GM12878 (cell line): ENCODE results near the gene SULT1A1. TPM values are rescaled to one million over a fixed set of nuclear protein-coding genes. Genes with fewer than 3 reads are reported as not detected.

ENCODE experiments used
- ATAC-seq: fragments of 200-7000 bp; cut with Tn5 transposase; 3 replicates; pipeline ENCODE4 v1.9.1; 2020; ENCODE audit warnings: mild to moderate bottlenecking, moderate library complexity
- BruUV-seq: library from RNA; stranded (reverse); fragments of 400-500 nt; replicated peaks from 2 replicates; lab custom pipeline; 2021; lab: Mats Ljungman, UMichigan
- CTCF ChIA-PET: fragments of 300-600 bp; sonication (Branson Sonifier 250); formaldehyde crosslinking; extraction: SDS; loops from one replicate; lab custom pipeline; 2021; ENCODE audit warnings: inconsistent platforms; lab: Yijun Ruan, JAX
- POLR2A ChIA-PET: fragments of 350-600 bp; formaldehyde crosslinking; extraction: SDS; loops from one replicate; lab custom pipeline; 2021; ENCODE audit warnings: inconsistent platforms; lab: Charles Lee
- RAD21 ChIA-PET: fragments of 300-600 bp; sonication (Branson Sonifier 250); formaldehyde crosslinking; loops from one replicate; lab custom pipeline; 2023; ENCODE audit warnings: antibody characterized with exemption; ENCODE audit not compliant: unreplicated experiment; lab: Charles Lee
- SMC1A ChIA-PET: fragments of 300-600 bp; sonication (Branson Sonifier 250); formaldehyde crosslinking; loops from one replicate; lab custom pipeline; 2023; ENCODE audit not compliant: unreplicated experiment, uncharacterized antibody; lab: Charles Lee
- DNase-seq: peaks from one replicate; pipeline ENCODE4 v3.0.0-alpha.2; 2011; ENCODE audit warnings: low read depth, low spot score
- FAIRE-seq: peaks from 3 replicates; lab custom pipeline; 2011; peaks lifted over from hg19 to GRCh38; lab: Jason Lieb, UNC
- H2AFZ ChIP-seq: 2 replicates; pipeline ENCODE4 v1.6.0; 2011; ENCODE audit warnings: low read depth, low read length, control low read depth; ENCODE audit not compliant: control insufficient read depth
- H3K27ac ChIP-seq: 2 replicates; pipeline ENCODE4 v1.5.1; 2011; ENCODE audit warnings: control low read depth; ENCODE audit not compliant: control insufficient read depth, insufficient read depth
- H3K27me3 ChIP-seq, 2 experiments: replicated peaks in 1 of 2; 2 replicates each; pipeline versions ENCODE4 v1.6.0 to v1.6.1; 2011; ENCODE audit warnings: low read length in 1 of 2; ENCODE audit not compliant: control insufficient read depth in 2 of 2, insufficient read depth in 2 of 2
- H3K36me3 ChIP-seq, 2 experiments: 2 replicates each; pipeline ENCODE4 v1.5.1; 2011; ENCODE audit warnings: low read length in 1 of 2; ENCODE audit not compliant: control insufficient read depth in 2 of 2, insufficient read depth in 2 of 2
- H3K4me1 ChIP-seq: 2 replicates; pipeline ENCODE4 v1.6.1; 2011; ENCODE audit warnings: mild to moderate bottlenecking, low read length, moderate library complexity, mixed read lengths; ENCODE audit not compliant: control insufficient read depth, insufficient read depth
- H3K4me2 ChIP-seq: 2 replicates; pipeline ENCODE4 v1.6.0; 2011; ENCODE audit warnings: control low read depth; ENCODE audit not compliant: control insufficient read depth, insufficient read depth
- H3K4me3 ChIP-seq: fragments of 200-600 bp; sonication (generic); 2 replicates; pipeline ENCODE4 v1.5.1; 2016
- H3K79me2 ChIP-seq: 2 replicates; pipeline ENCODE4 v1.6.0; 2011; ENCODE audit warnings: low read length; ENCODE audit not compliant: control insufficient read depth, insufficient read depth
- H3K9ac ChIP-seq: 2 replicates; pipeline ENCODE4 v1.8.0; 2011; ENCODE audit warnings: low read length, control low read depth, mixed read lengths; ENCODE audit not compliant: control insufficient read depth, insufficient read depth
- H3K9me3 ChIP-seq: replicated peaks from 3 replicates; pipeline ENCODE4 v1.5.1; 2011; ENCODE audit warnings: mild to moderate bottlenecking, low read length; ENCODE audit not compliant: control insufficient read depth, insufficient read depth
- H4K20me1 ChIP-seq: 2 replicates; pipeline ENCODE4 v1.6.0; 2011; ENCODE audit not compliant: control insufficient read depth, insufficient read depth
- BHLHE40 ChIP-seq, 2 experiments: fragments of 450-650 bp in 1 of 2; IDR thresholded peaks; 2 replicates each; pipeline ENCODE4 v1.6.1; 2011 to 2017; ENCODE audit warnings: low read depth in 2 of 2, borderline replicate concordance in 1 of 2, improper control_type of control experiment in 1 of 2, low read length in 1 of 2, mild to moderate bottlenecking in 1 of 2
- CHD2 ChIP-seq: IDR thresholded peaks from 2 replicates; pipeline ENCODE4 v1.6.1; 2011; ENCODE audit warnings: low read depth, low read length, improper control_type of control experiment, borderline replicate concordance
- DPF2 ChIP-seq: fragments of 450-650 bp; IDR thresholded peaks from 2 replicates; pipeline ENCODE4 v1.6.1; 2017; ENCODE audit warnings: mild to moderate bottlenecking
- ELK1 ChIP-seq: IDR thresholded peaks from 2 replicates; pipeline ENCODE4 v1.6.1; 2012; ENCODE audit warnings: low read depth, low read length, improper control_type of control experiment
- MXI1 ChIP-seq: fragments of 150-350 bp; IDR thresholded peaks from 2 replicates; pipeline ENCODE4 v1.6.1; 2011; ENCODE audit warnings: low read depth, mild to moderate bottlenecking, inconsistent platforms, low read length, improper control_type of control experiment
- NR2C2 ChIP-seq: IDR thresholded peaks from 2 replicates; pipeline ENCODE4 v1.6.1; 2011; ENCODE audit warnings: borderline replicate concordance, low read depth; ENCODE audit not compliant: control insufficient read depth, insufficient read length
- SMAD5 ChIP-seq: IDR thresholded peaks from 2 replicates; pipeline ENCODE4 v1.6.1; 2016; ENCODE audit warnings: antibody characterized with exemption, low read depth
- ZBTB4 ChIP-seq: fragments of 450-650 bp; formaldehyde crosslinking; IDR thresholded peaks from 2 replicates; pipeline ENCODE4 v1.4.0; 2022; ENCODE audit warnings: mild to moderate bottlenecking, moderate library complexity
- WGBS: methylation state at CpG from one replicate; pipeline ENCODE4 v1.1.6; 2016; ENCODE audit warnings: low lambda C conversion rate; ENCODE audit not compliant: insufficient replicate concordance, insufficient coverage; ENCODE audit errors: missing lambda C conversion rate; 5-methylcytosine and 5-hydroxymethylcytosine counted together
- in situ Hi-C: fragments of 300-500 bp; cut with MboI; formaldehyde crosslinking; loops from 9 replicates; pipeline ENCODE4 v1.14.3; 2018; ENCODE audit warnings: mixed read lengths
- intact Hi-C: fragments of 100-400 bp; cut with micrococcal nuclease; formaldehyde crosslinking; loops from one replicate; pipeline ENCODE4 v1.14.2; 2022; ENCODE audit not compliant: unreplicated experiment
- polyA plus RNA-seq, 11 experiments: library from polyadenylated mRNA; depleted of rRNA in 4 of 11; unstranded in 6 of 11; stranded (reverse) in 5 of 11; fragments of >200 nt; fragmentation: Nextera tagmentation in 4 of 11; fragmentation: Illumina TruSeq in 1 of 11; extraction: Ambion mirVana in 4 of 11; extraction: Trizol in 1 of 11; gene quantifications; 1 replicate in 1 of 11; 2 replicates in 10 of 11; pipeline versions ENCODE4 v1.2.1 to v1.2.3, GENCODE V29; 2011 to 2016; ENCODE audit warnings: inconsistent platforms in 2 of 11, missing spikeins in 2 of 11, low read depth in 1 of 11
- total RNA-seq, 4 experiments: library from RNA; depleted of rRNA in 3 of 4; stranded (reverse); fragments of >200 nt in 3 of 4; fragmentation: Illumina TruSeq in 1 of 4; extraction: Trizol in 1 of 4; gene quantifications; 2 replicates each; pipeline versions ENCODE4 v1.2.1 to v1.2.3, GENCODE V29; 2013 to 2021
- TF ChIP-seq, protein P1 (sequence below): fragments of 450-650 bp; IDR thresholded peaks from 2 replicates; pipeline ENCODE4 v1.6.1; 2018; ENCODE audit warnings: borderline replicate concordance, mild to moderate bottlenecking; ENCODE audit not compliant: partially characterized antibody
- TF ChIP-seq, protein P2 (sequence below): IDR thresholded peaks from 2 replicates; pipeline ENCODE4 v1.6.1; 2011; ENCODE audit warnings: mild to moderate bottlenecking, low read depth, low read length, moderate library complexity; ENCODE audit not compliant: insufficient replicate concordance

Gene SULT1A1
- total and polyA plus RNA-seq, 10 of the 15 experiments (the other 5 are each of a cell fraction or from before 2014, with no cell fraction given) = 0.03 to 1.5 (median 0.76) TPM; not detected in 1

DNA sequence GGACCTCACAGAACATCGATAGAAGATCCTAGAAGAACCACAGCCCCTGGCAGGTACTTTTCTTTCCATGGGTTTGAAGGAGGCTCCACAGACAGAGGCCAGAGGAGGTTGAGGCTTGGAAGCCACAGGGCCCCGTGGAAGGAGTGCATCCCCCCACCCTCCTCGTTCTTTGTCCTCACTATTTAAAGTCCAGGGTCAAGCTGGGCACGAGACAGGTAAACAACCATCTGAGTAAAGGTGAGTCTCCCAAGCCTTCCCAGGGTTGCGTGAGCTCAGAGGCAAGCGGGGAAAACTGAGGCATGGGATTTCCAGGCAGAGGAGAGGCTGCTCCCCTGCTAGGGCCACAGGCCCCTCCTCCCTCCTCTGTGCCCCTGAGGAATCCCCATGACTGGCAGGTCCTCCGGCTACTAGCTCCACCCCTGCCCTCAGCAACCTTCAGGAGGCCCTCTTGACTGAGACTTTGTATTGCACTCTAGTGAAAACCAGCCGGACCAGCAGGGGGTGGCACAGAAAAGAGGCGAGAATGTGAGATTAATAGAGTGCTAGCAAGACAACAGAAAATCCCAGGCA, 12.1 kb downstream of the SULT1A1 start:
- CTCF ChIA-PET = no interaction called here
- in situ Hi-C loops = no loop called here
- H3K27ac ChIP-seq = no peak overlapping the region
- TF ChIP-seq SMAD5 (no peak), BHLHE40 (IDR thresholded peaks at IDR 0.05; ENCODE audit: borderline replicate concordance in 1 of 2, low read depth in 2 of 2, low read length in 1 of 2) (no peak), DPF2 (no peak), NR2C2 (no peak), CHD2 (no peak), ZBTB4 (CRISPR knock-in tag) (no peak), MXI1 (no peak), ELK1 (no peak)
- TF ChIP-seq, protein P1, sequence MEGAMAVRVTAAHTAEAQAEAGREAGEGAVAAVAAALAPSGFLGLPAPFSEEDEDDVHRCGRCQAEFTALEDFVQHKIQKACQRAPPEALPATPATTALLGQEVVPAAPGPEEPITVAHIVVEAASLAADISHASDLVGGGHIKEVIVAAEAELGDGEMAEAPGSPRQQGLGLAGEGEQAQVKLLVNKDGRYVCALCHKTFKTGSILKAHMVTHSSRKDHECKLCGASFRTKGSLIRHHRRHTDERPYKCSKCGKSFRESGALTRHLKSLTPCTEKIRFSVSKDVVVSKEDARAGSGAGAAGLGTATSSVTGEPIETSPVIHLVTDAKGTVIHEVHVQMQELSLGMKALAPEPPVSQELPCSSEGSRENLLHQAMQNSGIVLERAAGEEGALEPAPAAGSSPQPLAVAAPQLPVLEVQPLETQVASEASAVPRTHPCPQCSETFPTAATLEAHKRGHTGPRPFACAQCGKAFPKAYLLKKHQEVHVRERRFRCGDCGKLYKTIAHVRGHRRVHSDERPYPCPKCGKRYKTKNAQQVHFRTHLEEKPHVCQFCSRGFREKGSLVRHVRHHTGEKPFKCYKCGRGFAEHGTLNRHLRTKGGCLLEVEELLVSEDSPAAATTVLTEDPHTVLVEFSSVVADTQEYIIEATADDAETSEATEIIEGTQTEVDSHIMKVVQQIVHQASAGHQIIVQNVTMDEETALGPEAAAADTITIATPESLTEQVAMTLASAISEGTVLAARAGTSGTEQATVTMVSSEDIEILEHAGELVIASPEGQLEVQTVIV = no peak
- TF ChIP-seq, protein P2, sequence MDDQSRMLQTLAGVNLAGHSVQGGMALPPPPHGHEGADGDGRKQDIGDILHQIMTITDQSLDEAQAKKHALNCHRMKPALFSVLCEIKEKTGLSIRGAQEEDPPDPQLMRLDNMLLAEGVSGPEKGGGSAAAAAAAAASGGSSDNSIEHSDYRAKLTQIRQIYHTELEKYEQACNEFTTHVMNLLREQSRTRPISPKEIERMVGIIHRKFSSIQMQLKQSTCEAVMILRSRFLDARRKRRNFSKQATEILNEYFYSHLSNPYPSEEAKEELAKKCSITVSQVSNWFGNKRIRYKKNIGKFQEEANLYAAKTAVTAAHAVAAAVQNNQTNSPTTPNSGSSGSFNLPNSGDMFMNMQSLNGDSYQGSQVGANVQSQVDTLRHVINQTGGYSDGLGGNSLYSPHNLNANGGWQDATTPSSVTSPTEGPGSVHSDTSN = no peak

More for the DNA sequence above, 12.1 kb downstream of the SULT1A1 start:
- 35% methylated on average over 8 of the region's 9 CpGs for WGBS
- Histone ChIP-seq H3K4me2 (no peak overlapping the region), H3K9ac (no peak overlapping the region), H2AFZ (no peak overlapping the region), H3K4me1 (no peaks in the 10 kb centered on the region), H3K79me2 (no peaks in the 10 kb centered on the region), H4K20me1 (no peaks in the 10 kb centered on the region), H3K9me3 (no peaks in the 10 kb centered on the region), H3K4me3 (no peak overlapping the region), H3K36me3 (no peaks in the 10 kb centered on the region), H3K27me3 (no peaks in the 10 kb centered on the region)
- no TSS peak for BruUV-seq
- no peak for ATAC-seq
- intact Hi-C loops = no loop called here
- ChIA-PET POLR2A (no interaction called here), RAD21 (no interaction called here), SMC1A (no interaction called here)
- no peak for DNase-seq
- no peak for FAIRE-seq
